ENCODE measurements around the gene TSGA10.

DNA sequence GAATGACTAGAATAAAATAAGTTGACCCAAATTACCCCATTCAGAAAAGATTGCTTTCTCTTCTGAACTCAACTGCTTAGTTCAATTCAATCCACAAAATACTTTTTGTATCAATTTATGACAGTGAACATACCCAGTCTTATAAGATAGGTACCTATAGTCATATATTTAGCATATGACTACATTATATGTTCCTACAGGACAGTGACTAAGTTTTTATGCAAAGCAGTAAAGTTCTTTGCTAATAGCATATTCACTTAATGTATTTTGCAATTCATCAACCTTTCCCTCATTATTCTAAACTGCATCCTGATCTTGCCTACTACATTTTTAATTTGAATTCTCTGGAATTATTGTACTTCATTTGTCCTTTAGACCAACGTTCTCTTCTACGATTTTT is 43.5 kb downstream of the TSGA10 start:
- no peak for TF ChIP-seq POLR2A (IDR thresholded peaks at IDR 0.05; ENCODE audit: low read depth, low read length)
- TF ChIP-seq FOS (IDR thresholded peaks at IDR 0.05; ENCODE audit: borderline replicate concordance, insufficient read depth, low read length), result no peak

Measured in endothelial cell of umbilical vein (primary cell).